Brain microvascular endothelial cell (primary cell): Measurements from ENCODE around the gene PCGF2.

ENCODE experiments used
- DNase-seq: peaks from one replicate; pipeline ENCODE4 v3.0.0-alpha.2; 2020
- H3K27ac ChIP-seq: fragments of 250-450 bp; sonication (Bioruptor Pico); 2 replicates; pipeline ENCODE4 v1.5.1; 2020; ENCODE audit warnings: mild to moderate bottlenecking, moderate library complexity
- H3K27me3 ChIP-seq: fragments of 250-450 bp; sonication (Bioruptor Pico); replicated peaks from 2 replicates; pipeline ENCODE4 v1.5.1; 2020; ENCODE audit warnings: mild to moderate bottlenecking
- H3K36me3 ChIP-seq: fragments of 250-450 bp; sonication (Bioruptor Pico); replicated peaks from 2 replicates; pipeline ENCODE4 v1.5.1; 2020; ENCODE audit warnings: mild to moderate bottlenecking
- H3K4me3 ChIP-seq: 2 replicates; pipeline ENCODE4 v1.5.1; 2011; ENCODE audit warnings: low read depth, mild to moderate bottlenecking, control low read depth, low read length, moderate library complexity
- CTCF ChIP-seq: IDR thresholded peaks from 2 replicates; pipeline ENCODE4 v1.5.1; 2011; ENCODE audit warnings: low read depth, mild to moderate bottlenecking, moderate library complexity, low read length, control low read depth, inconsistent platforms; ENCODE audit errors: missing control alignments
- in situ Hi-C: cut with HindIII; loops from 2 replicates; pipeline ENCODE4 v1.10.0; 2017; ENCODE audit warnings: low sequenced_read_pairs, low pct_ligation_motif_present

PCGF2 gene

GRCh38 chr17:38702916-38703741 is 45.0 kb downstream of the PCGF2 start:
- in situ Hi-C loops: no loop called here
- DNase-seq: no peak
- Histone ChIP-seq H3K27ac (no peak overlapping the region), H3K4me3 (peak overlapping the region; percentile 62), H3K27me3 (no peaks in the 10 kb centered on the region), H3K36me3 (no peaks in the 10 kb centered on the region)
- no peak for TF ChIP-seq CTCF

- TF ChIP-seq CTCF: no peak
- H3K27me3 ChIP-seq: no peaks in the 10 kb centered on the region
- no peaks in the 10 kb centered on the region for H3K36me3 ChIP-seq
- DNase-seq: peak; percentile 63
- peak overlapping the region; percentile 65 for H3K4me3 ChIP-seq
- H3K27ac ChIP-seq: no peak overlapping the region
- in situ Hi-C loops: no loop called here
Measured at GRCh38 chr17:38702166-38702915, 45.8 kb downstream of the PCGF2 start.

GRCh38 chr17:38701504-38702165 is 46.5 kb downstream of the PCGF2 start:
- Histone ChIP-seq H3K27me3 (no peaks in the 10 kb centered on the region), H3K4me3 (peak overlapping the region; percentile 65), H3K27ac (no peak overlapping the region), H3K36me3 (no peaks in the 10 kb centered on the region)
- in situ Hi-C loops: no loop called here
- TF ChIP-seq CTCF: no peak
- no peak for DNase-seq

- Histone ChIP-seq H3K4me3 (no peak overlapping the region), H3K36me3 (no peaks in the 10 kb centered on the region), H3K27ac (no peak overlapping the region), H3K27me3 (no peaks in the 10 kb centered on the region)
- TF ChIP-seq CTCF: no peak
- no peak for DNase-seq
- in situ Hi-C loops: no loop called here
Measured at GRCh38 chr17:38698760-38699159, 49.4 kb downstream of the PCGF2 start.

- in situ Hi-C loops: no loop called here
- H3K27ac ChIP-seq: no peak overlapping the region
- no peak overlapping the region for H3K4me3 ChIP-seq
- no peaks in the 10 kb centered on the region for H3K36me3 ChIP-seq
- TF ChIP-seq CTCF: no peak
- no peak for DNase-seq
- H3K27me3 ChIP-seq: no peaks in the 10 kb centered on the region
Measured at GRCh38 chr17:38697061-38697820, 50.9 kb downstream of the PCGF2 start.
